ENCODE data around the gene CACNA1S.

DNA sequence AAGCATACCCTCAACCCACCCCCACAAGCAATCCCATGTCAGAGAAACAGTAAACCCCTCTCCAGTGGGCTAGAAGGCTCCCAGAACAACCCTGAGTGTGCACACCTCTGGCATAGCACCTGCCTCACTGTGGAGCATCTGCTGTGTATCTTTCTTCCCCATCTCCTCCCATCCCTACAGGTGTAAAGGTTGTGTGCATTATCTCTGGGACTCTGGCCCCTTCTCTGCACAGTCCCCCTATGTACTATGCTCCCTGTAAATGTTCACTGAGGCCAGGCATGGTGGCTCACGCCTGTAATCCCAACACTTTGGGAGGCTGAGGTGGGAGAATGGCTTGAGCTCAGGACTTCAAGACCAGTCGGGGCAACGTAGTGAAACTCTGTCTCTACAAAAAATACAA lies 700 bp upstream of the CACNA1S start:
- TF ChIP-seq CTCF (IDR thresholded peaks at IDR 0.05) (no peak), ZFX (IDR thresholded peaks at IDR 0.05; ENCODE audit: borderline replicate concordance) (no peak)
